Umbilical cord (tissue), 2 donors: Measurements from ENCODE around the gene CHDH. TPM values are rescaled to one million over a fixed set of nuclear protein-coding genes. Genes with fewer than 3 reads are reported as not detected.

Experiments used
- DNase-seq: peaks from one replicate; pipeline ENCODE4 v3.0.0-alpha.2; 2015; ENCODE audit warnings: low spot score
- total RNA-seq: library from RNA; depleted of rRNA; stranded (reverse); fragments of >200 nt; gene quantifications from one replicate; pipeline ENCODE4 v1.2.3, GENCODE V29; 2014; ENCODE audit warnings: low replicate concordance; ENCODE audit not compliant: insufficient read depth

The CHDH gene
- total RNA-seq, 1 donor from 2014 or later = 0.48 TPM

- DNase-seq = no peak
Observed at GRCh38 chr3:53856964-53857363, 10.7 kb upstream of the CHDH start.

GRCh38 chr3:53850895-53851294 lies 4.7 kb upstream of the CHDH start:
- peak; percentile 58 for DNase-seq

GRCh38 chr3:53849916-53850315 lies 3.7 kb upstream of the CHDH start:
- no peak for DNase-seq

- DNase-seq = no peak
Observed at GRCh38 chr3:53846851-53847155, 584 bp upstream of the CHDH start.

GRCh38 chr3:53845881-53846133 lies 412 bp downstream of the CHDH start:
- DNase-seq = no peak

- peak; percentile 42 for DNase-seq
Observed at GRCh38 chr3:53845103-53845880, 927 bp downstream of the CHDH start.

GRCh38 chr3:53844262-53845102 lies 1.7 kb downstream of the CHDH start:
- DNase-seq = no peak

DNA sequence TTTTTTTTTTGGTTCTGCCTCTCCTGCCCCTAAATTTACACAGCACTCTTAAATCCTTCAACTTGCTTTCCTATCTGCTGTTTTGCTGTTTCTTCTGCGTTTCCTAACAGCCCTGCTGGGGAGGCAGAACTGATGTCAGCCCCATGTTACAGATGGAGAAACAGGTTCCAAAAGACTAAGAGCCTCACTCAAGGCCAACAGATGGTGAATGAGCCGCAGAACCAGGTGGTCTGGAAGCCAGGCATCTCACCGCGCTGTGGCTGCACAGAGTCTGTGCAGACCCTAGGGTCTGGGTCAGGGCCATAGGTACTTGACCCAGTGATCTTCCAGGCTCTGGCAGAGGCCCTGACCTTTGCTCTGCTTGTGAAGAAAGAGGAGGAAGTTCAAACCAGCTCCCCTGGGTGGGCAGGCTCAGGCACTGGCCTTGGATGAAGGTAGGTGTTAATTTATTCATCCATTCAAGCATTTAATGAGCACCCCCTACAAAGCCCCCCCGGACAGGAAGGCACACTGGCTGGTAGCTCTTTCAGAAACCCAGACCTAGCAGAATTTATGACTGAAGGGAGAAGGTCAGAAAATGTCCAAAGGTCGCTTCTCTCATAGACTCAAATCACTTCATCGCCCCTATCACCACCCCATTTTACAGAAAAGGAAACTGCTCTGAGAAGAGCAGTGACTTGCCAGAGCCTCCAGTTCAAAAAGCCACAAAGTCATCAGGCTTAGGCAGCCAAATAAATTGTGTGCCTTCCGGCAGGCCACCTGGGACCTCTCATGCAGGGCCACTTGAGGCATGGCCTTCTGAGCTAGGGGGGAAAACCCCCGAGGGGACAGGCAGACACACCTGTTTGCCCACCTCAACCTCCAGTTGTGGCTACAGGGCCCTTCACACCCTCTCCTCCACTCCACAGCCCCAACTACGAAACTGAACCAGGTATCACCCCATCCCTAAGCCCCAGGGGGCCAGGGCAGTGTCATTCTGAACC lies 2.7 kb downstream of the CHDH start:
- no peak for DNase-seq

- no peak for DNase-seq
Observed at GRCh38 chr3:53842436-53843194, 3.6 kb downstream of the CHDH start.

DNA sequence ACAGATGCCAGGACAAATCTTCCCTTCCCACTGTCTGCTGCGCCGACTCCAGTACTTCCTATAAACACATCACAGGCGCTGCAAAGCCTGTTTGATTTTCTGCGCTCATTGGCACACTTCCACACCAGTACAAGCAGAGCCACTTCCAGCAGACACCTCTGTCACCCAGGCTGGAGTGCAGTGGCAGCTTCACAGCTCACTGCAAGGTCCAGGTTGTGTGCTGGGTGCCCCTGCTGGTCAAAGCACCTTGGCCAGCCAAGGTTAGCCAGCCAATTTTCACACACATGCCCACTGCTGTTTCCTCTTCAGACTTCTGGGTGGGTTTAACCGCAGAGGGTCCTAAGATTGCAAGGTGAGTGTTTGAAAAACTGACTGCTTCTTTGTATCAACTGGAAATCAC lies 4.9 kb downstream of the CHDH start:
- DNase-seq = no peak

DNA sequence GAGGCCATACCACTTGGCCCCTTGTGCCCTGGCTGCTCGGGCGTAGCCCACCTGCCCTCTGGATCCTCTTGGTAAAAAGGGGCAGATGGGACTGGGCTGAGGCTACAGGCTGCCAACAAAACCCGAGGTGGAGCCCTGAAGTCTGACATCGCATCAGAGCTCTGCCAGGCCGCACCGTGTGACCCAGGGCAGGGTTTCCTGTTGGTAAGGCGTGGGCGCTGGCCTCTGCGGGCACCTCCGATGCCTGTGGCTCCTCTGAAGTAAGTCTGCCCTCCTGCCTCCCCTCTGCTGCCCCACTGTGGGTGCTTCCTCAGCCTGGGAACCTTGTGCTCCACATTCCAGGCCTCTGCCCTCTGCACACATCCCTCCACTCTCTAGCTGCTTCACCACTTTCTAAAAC lies 8.9 kb downstream of the CHDH start:
- no peak for DNase-seq

- DNase-seq = no peak
Observed at GRCh38 chr3:53836084-53836872, 9.9 kb downstream of the CHDH start.

- no peak for DNase-seq
Observed at GRCh38 chr3:53835257-53835656, 11.0 kb downstream of the CHDH start.

- DNase-seq = no peak
Observed at GRCh38 chr3:53834429-53835095, 11.7 kb downstream of the CHDH start.

- DNase-seq = no peak
Observed at GRCh38 chr3:53833700-53834099, 12.5 kb downstream of the CHDH start.

GRCh38 chr3:53833053-53833645 lies 13.1 kb downstream of the CHDH start:
- DNase-seq = no peak

DNA sequence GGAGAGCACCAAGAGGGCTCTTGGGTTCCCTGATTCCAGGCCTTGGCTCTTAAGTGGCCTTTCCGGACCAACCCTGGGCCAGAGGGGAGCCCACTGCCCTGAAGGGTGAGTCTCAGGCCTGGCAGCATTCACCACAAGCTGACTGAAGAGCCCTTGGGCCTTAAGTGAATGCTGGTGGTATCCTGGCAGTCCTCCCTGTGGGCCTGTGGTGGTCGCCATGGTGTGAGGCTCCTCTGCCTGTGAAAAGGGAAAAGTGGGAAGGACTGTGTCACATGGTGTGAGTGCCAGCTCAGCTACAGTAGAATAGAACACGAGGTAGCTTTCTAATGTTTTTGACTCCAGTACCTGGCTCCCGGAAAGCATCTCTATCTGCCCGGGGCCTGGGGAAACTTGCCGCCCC lies 15.3 kb downstream of the CHDH start:
- DNase-seq = no peak

- DNase-seq = no peak
Observed at GRCh38 chr3:53829605-53830004, 16.6 kb downstream of the CHDH start.

GRCh38 chr3:53828581-53828980 lies 17.6 kb downstream of the CHDH start:
- no peak for DNase-seq

DNA sequence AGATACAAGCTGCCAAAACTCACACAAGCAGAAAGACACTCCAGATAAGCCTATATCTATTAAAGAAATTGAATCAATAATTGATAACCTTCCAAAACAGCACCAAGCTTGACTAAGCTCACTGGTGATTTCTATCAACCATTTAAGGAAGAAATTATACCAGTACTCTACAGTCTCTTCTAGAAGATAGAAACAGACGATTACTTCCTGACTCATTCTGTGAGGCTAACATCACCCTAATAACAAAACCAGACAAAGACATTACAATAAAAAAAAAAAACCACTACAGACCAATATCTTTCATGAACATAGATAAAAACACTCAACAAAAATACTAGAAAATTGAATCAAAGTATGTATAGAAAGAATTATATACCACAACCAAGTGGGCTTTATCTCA lies 20.2 kb downstream of the CHDH start:
- no peak for DNase-seq
